Endothelial cell of umbilical vein (primary cell): ENCODE results near the gene SGK1. TPM values are rescaled to one million over a fixed set of nuclear protein-coding genes. Genes with fewer than 3 reads are reported as not detected.

ENCODE experiments used
- BruUV-seq: library from RNA; stranded (reverse); fragments of 400-500 nt; replicated peaks from 2 replicates; lab custom pipeline; 2021; lab: Mats Ljungman, UMichigan
- CTCF ChIA-PET: fragments of 300-600, 350-600 bp; sonication (Branson Sonifier 250); formaldehyde crosslinking; loops from one replicate; lab custom pipeline; 2021; ENCODE audit warnings: antibody characterized with exemption, inconsistent platforms; lab: Charles Lee
- POLR2A ChIA-PET: fragments of 300-600, 350-600 bp; sonication (Branson Sonifier 250); formaldehyde crosslinking; loops from one replicate; lab custom pipeline; 2021; ENCODE audit warnings: antibody characterized with exemption, inconsistent platforms; lab: Charles Lee
- DNase-seq: peaks from one replicate; pipeline ENCODE4 v3.0.0-alpha.2; 2011; ENCODE audit warnings: low read depth, low spot score
- FAIRE-seq: peaks from 2 replicates; lab custom pipeline; 2011; peaks lifted over from hg19 to GRCh38; lab: Jason Lieb, UNC
- H2AFZ ChIP-seq: 2 replicates; pipeline ENCODE4 v1.6.0; 2012; ENCODE audit warnings: low read depth, low read length, control low read depth, inconsistent platforms
- H3K27ac ChIP-seq: 2 replicates; pipeline ENCODE4 v1.5.1; 2011; ENCODE audit warnings: low read depth, mild to moderate bottlenecking, control low read depth, low read length, moderate library complexity; ENCODE audit not compliant: insufficient read depth
- H3K27me3 ChIP-seq, 2 experiments: 2 replicates each; pipeline versions ENCODE4 v1.6.0 to v1.6.1; 2011; ENCODE audit warnings: low read length in 2 of 2, mixed read lengths in 1 of 2; ENCODE audit not compliant: control insufficient read depth in 2 of 2, insufficient read depth in 2 of 2
- H3K36me3 ChIP-seq, 2 experiments: 2 replicates in 1 of 2; 3 replicates in 1 of 2; pipeline ENCODE4 v1.5.1; 2011; ENCODE audit warnings: low read length in 2 of 2, mild to moderate bottlenecking in 1 of 2, moderate library complexity in 1 of 2; ENCODE audit not compliant: control insufficient read depth in 2 of 2, insufficient read depth in 2 of 2; ENCODE audit errors: extremely low read depth in 1 of 2
- H3K4me1 ChIP-seq: 3 replicates; pipeline ENCODE4 v1.5.1; 2011; ENCODE audit warnings: mild to moderate bottlenecking, low read length; ENCODE audit not compliant: control insufficient read depth, insufficient read depth; ENCODE audit errors: extremely low read depth
- H3K4me2 ChIP-seq: 2 replicates; pipeline ENCODE4 v1.6.1; 2011; ENCODE audit warnings: low read length, control low read depth, mixed read lengths; ENCODE audit not compliant: insufficient read depth
- H3K4me3 ChIP-seq, 3 experiments: fragments of 200-600 bp in 1 of 3; sonication (generic), shearing (Covaris generic) in 1 of 3; replicated peaks in 1 of 3; 2 replicates each; pipeline ENCODE4 v1.5.1; 2011 to 2016; ENCODE audit warnings: control low read depth in 3 of 3, low read length in 3 of 3, mild to moderate bottlenecking in 2 of 3, inconsistent platforms in 1 of 3, low read depth in 1 of 3, moderate library complexity in 1 of 3; ENCODE audit not compliant: insufficient read depth in 1 of 3
- H3K79me2 ChIP-seq: 2 replicates; pipeline ENCODE4 v1.6.0; 2012; ENCODE audit warnings: low read length, inconsistent platforms; ENCODE audit not compliant: control insufficient read depth, insufficient read depth
- H3K9ac ChIP-seq: replicated peaks from 2 replicates; pipeline ENCODE3; 2011; ENCODE audit warnings: low read length, control low read depth; ENCODE audit not compliant: insufficient read depth; ENCODE audit errors: extremely low read depth
- H3K9me1 ChIP-seq: replicated peaks from 3 replicates; pipeline ENCODE4 v1.6.0; 2011; ENCODE audit warnings: mild to moderate bottlenecking, low read length; ENCODE audit not compliant: control insufficient read depth, insufficient read depth; ENCODE audit errors: extremely low read depth
- H3K9me3 ChIP-seq: replicated peaks from 2 replicates; pipeline ENCODE4 v1.5.1; 2012; ENCODE audit warnings: low read length, inconsistent platforms; ENCODE audit not compliant: control insufficient read depth, insufficient read depth
- H4K20me1 ChIP-seq: replicated peaks from 2 replicates; pipeline ENCODE3; 2011; ENCODE audit warnings: mild to moderate bottlenecking, low read length; ENCODE audit not compliant: control insufficient read depth, insufficient read depth; ENCODE audit errors: extremely low read depth
- GATA2 ChIP-seq: IDR thresholded peaks from 2 replicates; pipeline ENCODE4 v1.7.0; 2011; ENCODE audit warnings: low read depth, mild to moderate bottlenecking, moderate library complexity, mixed read lengths, low read length; ENCODE audit not compliant: insufficient read length, insufficient read depth
- MYC ChIP-seq: IDR thresholded peaks from one replicate; pipeline ENCODE4 v1.6.1; 2011; ENCODE audit warnings: mild to moderate bottlenecking, low read depth, low read length
- POLR2A ChIP-seq: IDR thresholded peaks from 2 replicates; pipeline ENCODE4 v1.6.1; 2012; ENCODE audit warnings: low read depth, mild to moderate bottlenecking, control low read depth, low read length
- dilution Hi-C: fragments of 300-500 bp; cut with MboI; formaldehyde crosslinking; loops from one replicate; pipeline ENCODE4 v1.15.0; 2019; ENCODE audit warnings: low sequenced_read_pairs; ENCODE audit not compliant: extremely low pct_ligation_motif_present
- intact Hi-C: fragments of 100-400 bp; cut with micrococcal nuclease; formaldehyde crosslinking; loops from one replicate; pipeline ENCODE4 v1.10.0; 2022
- polyA plus RNA-seq, 4 experiments: library from polyadenylated mRNA; depleted of rRNA in 3 of 4; stranded (reverse) in 3 of 4; unstranded in 1 of 4; fragments of >200 nt; gene quantifications; 2 replicates each; pipeline versions ENCODE4 v1.2.1 to v1.2.3, GENCODE V29; 2011 to 2012; ENCODE audit warnings: missing spikeins in 1 of 4
- total RNA-seq: library from RNA; stranded (reverse); gene quantifications from 2 replicates; pipeline ENCODE4 v1.2.3, GENCODE V29; 2021
- TF ChIP-seq, protein P1 (sequence below): IDR thresholded peaks from 2 replicates; pipeline ENCODE4 v1.6.1; 2011; ENCODE audit not compliant: insufficient read depth, insufficient read length
- TF ChIP-seq, protein P2 (sequence below), 2 donors: IDR thresholded peaks; 1 replicate in 1 of 2; 2 replicates in 1 of 2; pipeline ENCODE4 v1.5.1; 2011; ENCODE audit warnings: low read length in 2 of 2, mild to moderate bottlenecking in 2 of 2, moderate library complexity in 2 of 2, control low read depth in 1 of 2, inconsistent platforms in 1 of 2, low read depth in 1 of 2; ENCODE audit not compliant: insufficient read depth in 1 of 2; ENCODE audit errors: extremely low read depth in 1 of 2

The SGK1 gene
- total and polyA plus RNA-seq, 2 donors (not counting 3 experiments of a cell fraction or from before 2014, with no cell fraction given) = 121 to 128 TPM

DNA sequence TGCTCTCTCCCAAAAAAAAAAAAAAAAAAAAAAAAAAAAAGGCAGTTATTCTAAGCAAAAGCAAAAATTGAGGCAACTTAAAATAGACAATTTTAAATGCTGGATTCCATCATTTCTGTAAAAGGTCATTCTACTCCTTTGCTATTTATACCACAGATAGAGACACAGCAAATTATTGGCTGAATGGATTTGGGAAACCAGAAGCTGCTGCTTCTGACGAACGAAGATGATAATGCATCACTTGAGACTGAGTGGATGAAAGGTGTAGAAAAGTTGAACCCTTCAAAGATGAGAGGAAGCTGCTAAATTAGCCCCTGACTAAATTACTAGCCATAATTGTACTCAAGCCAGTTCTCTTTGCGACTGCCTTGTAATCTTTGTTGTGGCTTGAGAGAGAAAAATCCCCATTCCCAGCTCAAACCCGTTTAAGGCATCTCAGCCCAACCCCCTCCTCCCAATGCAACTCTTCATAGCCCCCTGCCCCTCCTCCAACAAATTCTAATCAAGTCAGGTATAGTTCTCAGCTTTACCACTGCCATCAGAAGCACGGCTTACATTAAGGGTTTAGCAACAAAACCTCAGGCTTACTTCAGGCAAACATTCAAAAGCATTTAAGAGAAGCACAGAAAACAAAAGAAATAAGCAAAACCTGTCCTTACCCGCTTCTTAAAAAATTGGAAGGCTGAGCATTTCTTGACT, 1.0 kb downstream of the SGK1 start:
- no TSS peak for BruUV-seq
- peak overlapping the region; percentile 74 for H2AFZ ChIP-seq

More for the DNA sequence above, 1.0 kb downstream of the SGK1 start:
- Histone ChIP-seq H3K4me3 (peak overlapping the region in 2 of 3 experiments; percentile 45 to 53), H3K4me2 (peak overlapping the region; percentile 64), H3K9me3 (no peaks in the 10 kb centered on the region), H3K79me2 (no peaks in the 10 kb centered on the region), H3K9me1 (no peaks in the 10 kb centered on the region), H4K20me1 (no peaks in the 10 kb centered on the region), H3K27ac (no peak overlapping the region), H3K9ac (no peak overlapping the region), H3K27me3 (no peaks in the 10 kb centered on the region), H3K36me3 (no peaks in the 10 kb centered on the region), H3K4me1 (peaks cover 6% of the 10 kb centered on the region)
- FAIRE-seq (no peak), DNase-seq (no peak)
- POLR2A ChIA-PET = interaction anchor here (0.6 kb wide), 1 partner anchor 64 kb away, joined by 5 read pairs; no protein-coding TSS in a partner anchor
- dilution Hi-C loops (no loop called here), intact Hi-C loops (loop anchor here (1.0 to 5.0 kb wide), 2 partner anchors 18 to 95 kb away; no protein-coding TSS in a partner anchor)
- CTCF ChIA-PET = interaction anchor here (0.9 to 2.0 kb wide), 9 partner anchors 11 to 506 kb away, joined by 3 to 9 read pairs (median 4); no protein-coding TSS in a partner anchor
- TF ChIP-seq, protein P1, sequence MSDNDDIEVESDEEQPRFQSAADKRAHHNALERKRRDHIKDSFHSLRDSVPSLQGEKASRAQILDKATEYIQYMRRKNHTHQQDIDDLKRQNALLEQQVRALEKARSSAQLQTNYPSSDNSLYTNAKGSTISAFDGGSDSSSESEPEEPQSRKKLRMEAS = no peak
- TF ChIP-seq GATA2 = no peak
- TF ChIP-seq, protein P2, sequence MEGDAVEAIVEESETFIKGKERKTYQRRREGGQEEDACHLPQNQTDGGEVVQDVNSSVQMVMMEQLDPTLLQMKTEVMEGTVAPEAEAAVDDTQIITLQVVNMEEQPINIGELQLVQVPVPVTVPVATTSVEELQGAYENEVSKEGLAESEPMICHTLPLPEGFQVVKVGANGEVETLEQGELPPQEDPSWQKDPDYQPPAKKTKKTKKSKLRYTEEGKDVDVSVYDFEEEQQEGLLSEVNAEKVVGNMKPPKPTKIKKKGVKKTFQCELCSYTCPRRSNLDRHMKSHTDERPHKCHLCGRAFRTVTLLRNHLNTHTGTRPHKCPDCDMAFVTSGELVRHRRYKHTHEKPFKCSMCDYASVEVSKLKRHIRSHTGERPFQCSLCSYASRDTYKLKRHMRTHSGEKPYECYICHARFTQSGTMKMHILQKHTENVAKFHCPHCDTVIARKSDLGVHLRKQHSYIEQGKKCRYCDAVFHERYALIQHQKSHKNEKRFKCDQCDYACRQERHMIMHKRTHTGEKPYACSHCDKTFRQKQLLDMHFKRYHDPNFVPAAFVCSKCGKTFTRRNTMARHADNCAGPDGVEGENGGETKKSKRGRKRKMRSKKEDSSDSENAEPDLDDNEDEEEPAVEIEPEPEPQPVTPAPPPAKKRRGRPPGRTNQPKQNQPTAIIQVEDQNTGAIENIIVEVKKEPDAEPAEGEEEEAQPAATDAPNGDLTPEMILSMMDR (IDR thresholded peaks at IDR 0.05; ENCODE audit: extremely low read depth in 1 of 2, insufficient read depth in 1 of 2, low read depth in 1 of 2, low read length in 2 of 2) = no peak
- no peak for TF ChIP-seq POLR2A
- TF ChIP-seq MYC = no peak
